NCI-H774 (cell line): ENCODE measurements around the gene ZNF12.

Experiments
- DNase-seq: peaks from one replicate; lab custom pipeline; 2025; lab: John Stamatoyannopoulos, UW

The ZNF12 gene

DNA sequence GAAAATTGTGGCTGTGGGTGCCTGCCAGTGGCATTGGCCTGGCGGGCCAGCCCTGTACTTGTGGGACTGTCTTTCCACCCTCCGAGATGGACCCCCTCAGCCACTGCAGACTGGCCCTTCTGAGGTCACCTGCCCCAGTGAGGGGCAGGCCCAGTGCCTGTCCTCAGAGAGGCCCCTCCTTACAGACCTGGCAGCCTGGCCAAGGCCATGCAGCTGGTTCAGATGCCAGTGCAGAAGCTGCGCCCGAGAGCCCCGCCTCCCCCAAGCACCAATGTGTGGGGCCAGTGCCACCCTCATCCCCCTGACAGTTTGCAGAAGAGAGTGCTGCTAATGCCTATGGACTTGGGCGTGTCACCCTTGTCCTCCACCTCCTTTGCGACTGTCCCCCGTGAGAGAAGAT, 59.7 kb downstream of the ZNF12 start:
- DNase-seq, result no peak

DNA sequence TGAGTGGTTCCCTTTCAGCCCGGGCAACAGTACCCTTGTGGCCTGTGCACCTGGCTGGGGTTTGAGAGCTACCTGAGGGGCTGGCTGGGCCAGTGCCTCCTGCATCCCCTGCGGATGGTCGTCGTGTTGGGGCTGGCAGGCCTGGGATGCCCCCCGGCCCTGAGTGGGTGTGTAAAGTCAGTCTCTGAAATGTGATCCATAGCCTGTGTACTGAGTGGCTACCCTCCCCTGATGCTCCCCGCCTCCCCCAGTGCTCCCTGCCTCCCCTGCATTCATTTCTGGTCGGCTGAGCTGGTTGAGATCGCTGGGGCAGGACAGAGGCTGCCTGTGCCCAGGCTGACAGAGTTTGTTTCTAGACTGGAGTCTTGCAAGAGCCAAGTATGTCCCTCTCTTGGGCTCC, 60.3 kb downstream of the ZNF12 start:
- DNase-seq, result no peak

DNA sequence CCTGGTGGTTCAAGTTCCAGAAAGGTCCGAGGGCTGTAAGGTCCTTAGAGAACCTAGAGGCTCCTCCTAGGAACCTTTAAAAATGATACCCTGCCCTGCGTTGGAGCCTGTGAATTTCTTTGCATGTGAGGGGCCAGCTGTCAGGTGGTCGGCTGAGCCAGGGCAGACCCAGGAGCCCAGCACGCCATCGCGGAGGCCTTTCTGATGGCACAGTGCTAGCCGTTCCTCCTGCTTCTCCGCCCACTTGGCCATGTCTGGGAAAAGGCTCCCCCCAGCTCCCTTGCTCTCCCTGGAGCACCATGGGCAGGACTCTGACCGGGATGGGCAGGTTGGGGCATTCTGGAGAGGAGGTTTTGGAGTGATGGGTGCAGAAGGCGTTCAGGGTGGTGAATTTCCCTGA, 62.0 kb downstream of the ZNF12 start:
- DNase-seq, result no peak

DNA sequence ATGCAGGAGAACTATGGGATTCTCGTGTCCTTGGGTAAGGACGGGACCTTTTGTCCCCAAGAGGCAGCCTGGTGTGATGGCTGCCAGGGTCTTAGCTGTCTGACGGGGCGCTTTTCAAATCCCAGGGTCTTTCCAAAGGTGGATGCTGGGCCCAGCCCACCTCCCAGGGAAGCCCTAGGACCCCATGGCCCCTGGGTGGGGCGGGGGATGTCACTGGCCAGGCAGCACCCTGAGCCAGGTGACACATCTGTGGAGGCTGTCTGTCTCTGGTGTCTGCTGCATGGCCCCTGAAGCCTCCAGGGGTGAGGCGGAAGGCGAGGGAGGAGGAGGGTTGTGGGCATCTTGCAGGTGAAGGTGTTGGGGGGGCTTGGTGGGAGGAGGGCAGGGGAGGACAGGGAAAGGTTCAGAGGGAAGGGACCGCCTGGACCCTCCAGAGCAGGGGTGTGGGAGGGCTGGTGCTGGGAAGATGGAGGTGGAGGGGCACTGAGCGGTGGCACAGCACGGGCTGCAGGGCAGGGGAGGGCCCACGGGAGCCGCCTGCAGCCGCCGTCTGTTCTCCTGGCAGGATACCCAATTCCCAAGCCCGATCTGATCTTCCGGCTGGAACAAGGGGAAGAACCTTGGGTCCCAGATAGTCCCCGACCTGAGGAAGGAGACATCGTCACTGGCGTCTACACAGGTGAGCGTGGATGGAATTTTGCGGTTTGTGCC, 62.7 kb downstream of the ZNF12 start:
- DNase-seq, result no peak

DNA sequence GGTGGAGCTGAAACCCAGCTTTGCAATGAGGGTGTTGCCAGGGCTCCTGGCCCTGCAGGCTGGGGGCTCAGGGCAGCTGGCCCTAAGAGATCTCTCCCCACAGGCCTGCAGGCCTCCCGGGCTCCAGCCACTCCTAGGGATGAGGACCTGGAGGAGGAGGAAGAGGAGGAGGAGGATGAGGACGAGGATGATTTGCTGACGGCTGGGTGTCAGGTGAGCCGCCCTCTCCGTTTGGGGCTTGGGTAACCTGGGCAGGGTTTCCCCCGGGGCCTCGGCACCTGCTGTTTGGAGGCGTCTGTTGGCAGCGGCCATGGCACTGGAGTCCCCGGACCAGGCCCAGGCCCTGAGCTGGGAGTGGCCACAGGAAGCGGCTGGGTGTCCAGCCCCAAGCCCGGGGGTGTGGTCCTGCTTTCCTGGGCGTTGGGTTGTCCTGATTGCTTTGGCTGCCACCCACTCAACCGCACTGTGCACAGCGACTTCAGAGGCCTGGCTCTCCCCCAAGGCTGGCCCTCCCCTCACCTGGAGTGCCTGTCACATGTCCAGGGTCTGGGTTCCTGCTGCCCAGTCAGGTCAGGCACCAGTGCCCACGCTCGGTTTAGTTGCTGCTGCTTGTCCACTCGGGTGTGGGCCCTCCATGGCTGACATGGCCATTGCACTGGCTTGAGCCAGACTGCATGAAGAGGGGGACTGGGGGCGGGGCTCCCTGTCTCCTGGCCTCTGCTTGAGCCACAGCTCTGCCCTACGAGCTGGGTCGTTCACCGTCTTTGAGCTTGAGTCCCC, 63.7 kb downstream of the ZNF12 start:
- DNase-seq, result no peak

DNA sequence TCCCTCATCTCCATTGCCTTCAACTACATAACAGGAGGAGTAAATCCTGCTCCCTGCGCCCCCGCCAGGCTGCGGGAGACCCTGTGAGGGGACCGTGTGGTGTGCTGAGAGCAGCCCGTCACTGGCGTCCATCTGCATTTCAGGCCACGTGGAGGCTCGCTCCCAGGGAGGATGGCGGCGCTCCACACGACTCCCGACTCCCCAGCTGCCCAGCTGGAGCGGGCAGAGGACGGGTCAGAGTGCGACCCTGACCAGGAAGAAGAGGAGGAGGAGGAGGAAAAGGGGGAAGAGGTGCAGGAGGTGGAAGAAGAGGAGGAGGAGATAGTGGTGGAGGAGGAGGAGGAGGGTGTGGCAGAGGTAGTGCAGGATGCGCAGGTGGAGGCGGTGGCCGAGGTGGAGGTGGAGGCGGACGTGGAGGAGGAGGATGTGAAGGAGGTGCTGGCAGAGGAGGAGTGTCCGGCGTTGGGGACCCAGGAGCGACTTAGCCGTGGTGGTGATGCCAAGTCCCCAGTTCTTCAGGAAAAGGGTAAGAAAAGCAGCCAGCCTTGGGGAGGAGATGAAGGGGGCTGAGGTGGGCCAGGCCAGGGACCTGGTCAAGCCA, 64.4 kb downstream of the ZNF12 start:
- DNase-seq, result no peak

DNA sequence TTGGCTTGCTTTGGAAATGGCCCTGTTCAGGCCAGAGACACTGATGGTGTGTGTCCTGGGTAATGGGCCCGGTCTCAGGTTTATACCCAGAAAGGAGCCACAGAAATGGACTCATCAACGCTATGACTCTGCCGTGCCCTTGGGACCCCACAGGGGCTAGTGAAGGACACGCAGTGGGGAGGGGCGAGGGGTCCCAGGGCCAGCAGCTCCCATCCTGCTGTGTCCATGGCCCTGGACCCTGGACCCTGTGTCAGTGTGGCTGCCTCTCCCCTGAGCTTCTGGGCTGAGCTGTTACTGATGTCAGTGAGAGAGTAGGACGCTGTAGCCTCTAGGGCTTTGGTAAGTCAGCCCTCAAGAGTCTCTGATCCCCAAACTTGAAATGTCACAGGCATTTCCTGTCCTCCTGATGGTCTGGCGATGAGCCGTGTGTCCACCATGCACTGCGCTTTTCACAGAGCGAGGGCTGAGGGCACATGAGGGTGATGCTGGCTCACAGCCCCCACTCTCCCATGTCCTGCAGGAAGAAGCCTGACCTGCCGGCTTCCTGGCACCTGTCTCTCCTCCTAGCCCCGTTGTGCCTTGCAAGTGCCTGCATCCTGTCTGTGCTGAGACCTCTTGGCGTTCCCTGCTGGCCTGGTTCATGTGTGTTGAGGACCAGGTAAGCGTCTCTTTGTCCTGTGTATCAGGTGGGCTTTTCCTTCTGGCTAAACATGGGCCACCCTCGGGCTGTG, 65.3 kb downstream of the ZNF12 start:
- DNase-seq, result no peak

DNA sequence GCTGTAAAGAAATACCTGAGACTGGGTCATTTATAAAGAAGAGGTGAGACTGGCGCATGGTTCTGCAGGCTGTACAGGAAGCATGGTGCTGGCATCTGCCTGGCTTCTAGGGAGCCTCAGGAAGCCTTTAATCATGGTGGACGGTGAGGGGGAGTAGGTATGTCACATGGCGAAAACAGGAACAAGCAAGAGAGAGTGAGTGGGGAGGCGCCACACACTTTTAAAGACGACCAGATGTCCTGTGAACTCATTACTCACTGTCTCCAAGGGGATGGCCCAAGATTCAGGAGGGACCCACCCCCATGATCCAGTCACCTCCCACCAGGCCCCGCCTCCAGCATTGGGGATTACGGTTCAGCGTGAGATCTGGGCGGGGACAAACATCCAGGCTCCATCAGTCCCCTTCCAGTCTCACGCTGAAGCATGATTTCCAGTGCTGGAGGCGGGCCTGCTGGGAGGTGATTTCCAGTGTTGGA, 66.5 kb downstream of the ZNF12 start:
- no peak for DNase-seq

DNA sequence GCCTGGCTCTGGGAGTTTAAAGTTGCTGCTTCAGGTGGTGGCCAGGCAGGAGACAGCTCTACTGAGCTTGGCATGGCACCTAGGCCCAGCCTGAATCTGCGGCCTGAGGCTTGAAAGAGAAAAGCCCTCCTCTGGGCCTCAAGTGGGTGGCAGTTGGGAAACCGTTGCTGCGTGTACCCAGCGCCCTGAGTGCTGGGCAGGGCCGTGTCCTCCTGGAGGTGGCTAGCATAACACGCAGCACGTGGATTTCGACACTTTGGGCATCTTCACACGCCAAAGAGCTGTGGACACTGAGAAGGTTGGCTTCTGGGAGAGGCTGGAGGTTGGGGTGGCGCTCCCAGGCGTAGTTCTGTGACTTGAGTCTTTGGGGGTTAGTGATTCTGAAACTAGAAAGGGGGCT, 67.1 kb downstream of the ZNF12 start:
- DNase-seq, result no peak

DNA sequence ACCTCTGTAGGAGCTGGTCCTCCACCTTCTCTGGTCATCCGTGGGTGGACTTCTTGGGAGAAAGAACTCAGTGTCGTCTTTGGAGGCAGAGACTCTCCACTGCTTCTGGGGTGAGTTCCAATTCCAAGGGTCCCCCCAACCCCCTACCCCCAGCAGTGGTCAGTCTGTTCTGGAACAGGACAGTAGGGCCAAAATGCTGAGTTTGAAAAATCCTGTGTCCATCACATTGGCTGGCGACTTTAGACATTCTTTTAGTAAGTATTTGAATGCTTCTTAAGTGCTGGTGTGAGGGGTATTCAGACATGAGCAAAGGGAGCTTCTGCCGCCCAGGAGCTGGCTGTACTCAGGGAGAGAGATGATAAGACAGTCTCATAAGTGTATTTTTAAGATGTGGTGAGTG, 67.7 kb downstream of the ZNF12 start:
- no peak for DNase-seq
